Measurements from ENCODE around the gene ACTMAP.

Gene ACTMAP

GRCh38 chr19:40740747-40741146 lies 9.5 kb downstream of the ACTMAP start:
- Histone ChIP-seq H3K4me2 (ENCODE audit: low read depth, low read length) (no peak overlapping the region), H3K4me1 (ENCODE audit: low read length) (no peaks in the 10 kb centered on the region)

GRCh38 chr19:40739871-40740703 lies 10.2 kb downstream of the ACTMAP start:
- TF ChIP-seq EZH2 (optimal IDR thresholded peaks at IDR 0.05; ENCODE audit: low read depth, low read length) (no peak), EZH2phosphoT487 (IDR thresholded peaks at IDR 0.05; ENCODE audit: low read length) (no peak), CTCF (IDR thresholded peaks at IDR 0.05; ENCODE audit: low read length) (no peak)
- H4K20me1 ChIP-seq (ENCODE audit: insufficient read depth, low read length): no peaks in the 10 kb centered on the region
- no peak for DNase-seq
- no peak overlapping the region for H3K4me3 ChIP-seq (ENCODE audit: low read length)
- H3K27me3 ChIP-seq (replicated peaks; ENCODE audit: insufficient read depth, low read length): no peaks in the 10 kb centered on the region
- H2AFZ ChIP-seq (ENCODE audit: low read length): no peak overlapping the region
- no peaks in the 10 kb centered on the region for H3K36me3 ChIP-seq (replicated peaks; ENCODE audit: insufficient read depth, low read length)
- H3K4me1 ChIP-seq (ENCODE audit: low read length): no peaks in the 10 kb centered on the region
- H3K9me2 ChIP-seq (replicated peaks; ENCODE audit: insufficient read depth, low read length): no peaks in the 10 kb centered on the region
- no peaks in the 10 kb centered on the region for H3K9me3 ChIP-seq (replicated peaks; ENCODE audit: insufficient read depth, low read length)
- H3K9ac ChIP-seq (ENCODE audit: low read length): no peak overlapping the region
- no peaks in the 10 kb centered on the region for H3K79me2 ChIP-seq (ENCODE audit: low read length)
- H3K27ac ChIP-seq (ENCODE audit: low read length): no peak overlapping the region
- no peaks in the 10 kb centered on the region for H3F3A ChIP-seq (ENCODE audit: insufficient read depth, low read length)
- H3K4me2 ChIP-seq (ENCODE audit: low read depth, low read length): no peak overlapping the region

More at GRCh38 chr19:40740747-40741146, 9.5 kb downstream of the ACTMAP start:
- Histone ChIP-seq H3F3A (ENCODE audit: insufficient read depth, low read length) (no peaks in the 10 kb centered on the region), H3K79me2 (ENCODE audit: low read length) (no peaks in the 10 kb centered on the region), H4K20me1 (ENCODE audit: insufficient read depth, low read length) (no peaks in the 10 kb centered on the region), H3K9me3 (replicated peaks; ENCODE audit: insufficient read depth, low read length) (no peaks in the 10 kb centered on the region), H3K36me3 (replicated peaks; ENCODE audit: insufficient read depth, low read length) (no peaks in the 10 kb centered on the region), H3K27ac (ENCODE audit: low read length) (no peak overlapping the region), H2AFZ (ENCODE audit: low read length) (no peak overlapping the region), H3K27me3 (replicated peaks; ENCODE audit: insufficient read depth, low read length) (no peaks in the 10 kb centered on the region), H3K9me2 (replicated peaks; ENCODE audit: insufficient read depth, low read length) (no peaks in the 10 kb centered on the region), H3K9ac (ENCODE audit: low read length) (no peak overlapping the region), H3K4me3 (ENCODE audit: low read length) (no peak overlapping the region)
- TF ChIP-seq CTCF (IDR thresholded peaks at IDR 0.05; ENCODE audit: low read length) (no peak), EZH2phosphoT487 (IDR thresholded peaks at IDR 0.05; ENCODE audit: low read length) (no peak), EZH2 (optimal IDR thresholded peaks at IDR 0.05; ENCODE audit: low read depth, low read length) (no peak)
- DNase-seq: no peak

GRCh38 chr19:40739030-40739839 lies 11.0 kb downstream of the ACTMAP start:
- Histone ChIP-seq H3K36me3 (replicated peaks; ENCODE audit: insufficient read depth, low read length) (no peaks in the 10 kb centered on the region), H3K9ac (ENCODE audit: low read length) (no peak overlapping the region), H3K4me3 (ENCODE audit: low read length) (no peak overlapping the region), H3K27me3 (replicated peaks; ENCODE audit: insufficient read depth, low read length) (no peaks in the 10 kb centered on the region), H3K4me1 (ENCODE audit: low read length) (no peaks in the 10 kb centered on the region), H3K79me2 (ENCODE audit: low read length) (no peaks in the 10 kb centered on the region), H3K4me2 (ENCODE audit: low read depth, low read length) (no peak overlapping the region), H3K27ac (ENCODE audit: low read length) (no peak overlapping the region), H3F3A (ENCODE audit: insufficient read depth, low read length) (no peaks in the 10 kb centered on the region), H3K9me2 (replicated peaks; ENCODE audit: insufficient read depth, low read length) (no peaks in the 10 kb centered on the region), H2AFZ (ENCODE audit: low read length) (no peak overlapping the region), H3K9me3 (replicated peaks; ENCODE audit: insufficient read depth, low read length) (no peaks in the 10 kb centered on the region), H4K20me1 (ENCODE audit: insufficient read depth, low read length) (no peaks in the 10 kb centered on the region)
- TF ChIP-seq EZH2phosphoT487 (IDR thresholded peaks at IDR 0.05; ENCODE audit: low read length) (no peak), CTCF (IDR thresholded peaks at IDR 0.05; ENCODE audit: low read length) (no peak), EZH2 (optimal IDR thresholded peaks at IDR 0.05; ENCODE audit: low read depth, low read length) (no peak)
- no peak for DNase-seq
